Liver (tissue), 3 donors: ENCODE data around the gene HERC5.

ENCODE experiments used
- CTCF ChIP-seq: fragments of 150-350 bp; IDR thresholded peaks from 2 replicates; pipeline ENCODE4 v1.5.1; 2017; ENCODE audit warnings: improper control_type of control experiment, low read depth, low read length; ENCODE audit not compliant: missing input control
- EGR1 ChIP-seq, 2 donors: IDR thresholded peaks; 2 replicates each; pipeline ENCODE4 v1.6.1; 2016 to 2018; ENCODE audit warnings: antibody characterized with exemption in 2 of 2, low read depth in 2 of 2
- FOXA1 ChIP-seq: IDR thresholded peaks from 2 replicates; pipeline ENCODE4 v1.6.1; 2016; ENCODE audit warnings: antibody characterized with exemption
- FOXA2 ChIP-seq: IDR thresholded peaks from 2 replicates; pipeline ENCODE4 v1.6.1; 2016; ENCODE audit warnings: antibody characterized with exemption
- GABPA ChIP-seq, 2 donors: IDR thresholded peaks in 1 of 2; conservative IDR thresholded peaks in 1 of 2; 2 replicates each; pipeline ENCODE4 v1.6.1; 2016; ENCODE audit warnings: antibody characterized with exemption in 2 of 2, mild to moderate bottlenecking in 1 of 2, moderate library complexity in 1 of 2
- HNF4A ChIP-seq, 2 donors: conservative IDR thresholded peaks; 2 replicates each; pipeline ENCODE4 v1.6.1; 2016; ENCODE audit warnings: antibody characterized with exemption in 2 of 2, mild to moderate bottlenecking in 2 of 2
- HNF4G ChIP-seq: IDR thresholded peaks from 2 replicates; pipeline ENCODE4 v1.6.1; 2016; ENCODE audit warnings: antibody characterized with exemption
- MAX ChIP-seq: IDR thresholded peaks from 2 replicates; pipeline ENCODE4 v1.6.1; 2016; ENCODE audit warnings: antibody characterized with exemption
- RAD21 ChIP-seq, 2 donors: IDR thresholded peaks; 2 replicates each; pipeline ENCODE4 v1.6.1; 2016; ENCODE audit warnings: antibody characterized with exemption in 2 of 2, mild to moderate bottlenecking in 2 of 2
- REST ChIP-seq: IDR thresholded peaks from 2 replicates; pipeline ENCODE4 v1.6.1; 2016; ENCODE audit warnings: antibody characterized with exemption, mild to moderate bottlenecking
- RXRA ChIP-seq, 2 donors: IDR thresholded peaks; 2 replicates each; pipeline ENCODE4 v1.6.1; 2017 to 2018; ENCODE audit warnings: antibody characterized with exemption in 2 of 2, mild to moderate bottlenecking in 1 of 2
- TAF1 ChIP-seq: conservative IDR thresholded peaks from 2 replicates; pipeline ENCODE4 v1.6.1; 2016; ENCODE audit warnings: antibody characterized with exemption, mild to moderate bottlenecking
- YY1 ChIP-seq: IDR thresholded peaks from 2 replicates; pipeline ENCODE4 v1.6.1; 2016; ENCODE audit warnings: antibody characterized with exemption, mild to moderate bottlenecking
- ZBTB33 ChIP-seq: IDR thresholded peaks from 2 replicates; pipeline ENCODE4 v1.6.1; 2016; ENCODE audit warnings: antibody characterized with exemption
- donor health status: healthy.
- donor health status: healthy.

- TF ChIP-seq CTCF (no peak), HNF4G (no peak), MAX (no peak), TAF1 (no peak), HNF4A (conservative IDR thresholded peaks at IDR 0.05) (no peak), RAD21 (IDR thresholded peaks at IDR 0.05) (no peak), ZBTB33 (no peak), YY1 (no peak), FOXA1 (no peak), GABPA (IDR thresholded peaks at IDR 0.05 in 1 of 2, conservative IDR thresholded peaks at IDR 0.05 in 1 of 2) (no peak), FOXA2 (no peak), RXRA (IDR thresholded peaks at IDR 0.05) (no peak), REST (no peak), EGR1 (IDR thresholded peaks at IDR 0.05; ENCODE audit: low read depth in 2 of 2) (no peak)
Observed at GRCh38 chr4:88522702-88523324, 65.9 kb downstream of the HERC5 start.
